Measurements from ENCODE around the gene PPARA.

PPARA gene

GRCh38 chr22:46114518-46115387, 35.6 kb upstream of the PPARA start:
- DNase-seq, result no peak

- no peak for DNase-seq
Observed at GRCh38 chr22:46115388-46115678, 35.0 kb upstream of the PPARA start.

GRCh38 chr22:46115755-46116490, 34.4 kb upstream of the PPARA start:
- DNase-seq, result no peak

GRCh38 chr22:46116491-46116958, 33.8 kb upstream of the PPARA start:
- DNase-seq, result peak; percentile 94

GRCh38 chr22:46117206-46118199, 32.8 kb upstream of the PPARA start:
- no peak for DNase-seq

GRCh38 chr22:46119093-46119728, 31.1 kb upstream of the PPARA start:
- DNase-seq, result no peak

- no peak for DNase-seq
Observed at GRCh38 chr22:46119729-46120419, 30.5 kb upstream of the PPARA start.

- no peak for DNase-seq
Observed at GRCh38 chr22:46120420-46120737, 29.9 kb upstream of the PPARA start.

GRCh38 chr22:46121079-46121478, 29.2 kb upstream of the PPARA start:
- no peak for DNase-seq

GRCh38 chr22:46121523-46122287, 28.6 kb upstream of the PPARA start:
- no peak for DNase-seq

GRCh38 chr22:46122511-46122971, 27.8 kb upstream of the PPARA start:
- DNase-seq, result peak; percentile 82

- no peak for DNase-seq
Observed at GRCh38 chr22:46122980-46123693, 27.2 kb upstream of the PPARA start.

- DNase-seq, result no peak
Observed at GRCh38 chr22:46123694-46124382, 26.5 kb upstream of the PPARA start.

- no peak for DNase-seq
Observed at GRCh38 chr22:46124383-46125144, 25.8 kb upstream of the PPARA start.

GRCh38 chr22:46125311-46125710, 25.0 kb upstream of the PPARA start:
- DNase-seq, result no peak

- no peak for DNase-seq
Observed at GRCh38 chr22:46125816-46126765, 24.2 kb upstream of the PPARA start.

GRCh38 chr22:46126853-46127385, 23.4 kb upstream of the PPARA start:
- DNase-seq, result no peak
